Subcutaneous abdominal adipose tissue (tissue), 5 donors: Measurements from ENCODE around the gene PGAM2.

Experiments
- H3K27ac ChIP-seq: one replicate; pipeline ENCODE4 v1.7.0; 2013; ENCODE audit warnings: low read depth, mild to moderate bottlenecking, inconsistent platforms, low read length, moderate library complexity
- H3K27me3 ChIP-seq, 5 donors: one replicate each; pipeline ENCODE4 v1.7.0; 2013; ENCODE audit warnings: low read length in 5 of 5, inconsistent platforms in 1 of 5; ENCODE audit not compliant: control insufficient read depth in 5 of 5, insufficient read depth in 4 of 5
- H3K36me3 ChIP-seq, 5 donors: one replicate each; pipeline ENCODE4 v1.7.0; 2013; ENCODE audit warnings: low read length in 5 of 5; ENCODE audit not compliant: control insufficient read depth in 5 of 5, insufficient read depth in 5 of 5
- H3K4me1 ChIP-seq, 5 donors: one replicate each; pipeline ENCODE4 v1.7.0; 2013; ENCODE audit warnings: low read length in 5 of 5, mild to moderate bottlenecking in 3 of 5, moderate library complexity in 1 of 5; ENCODE audit not compliant: control insufficient read depth in 5 of 5, insufficient read depth in 5 of 5
- H3K4me3 ChIP-seq, 5 donors: one replicate each; pipeline ENCODE4 v1.7.0; 2013; ENCODE audit warnings: low read length in 5 of 5, low read depth in 1 of 5
- H3K9ac ChIP-seq, 5 donors: one replicate each; pipeline ENCODE4 v1.7.0; 2013; ENCODE audit warnings: low read length in 5 of 5, mild to moderate bottlenecking in 4 of 5, moderate library complexity in 3 of 5
- H3K9me3 ChIP-seq, 5 donors: one replicate each; pipeline ENCODE4 v1.7.0; 2013; ENCODE audit warnings: low read length in 5 of 5; ENCODE audit not compliant: control insufficient read depth in 5 of 5
- donor health status: healthy.
- donor health status: healthy.
- donor health status: healthy.
- donor health status: healthy.
- donor health status: healthy.

The PGAM2 gene

DNA sequence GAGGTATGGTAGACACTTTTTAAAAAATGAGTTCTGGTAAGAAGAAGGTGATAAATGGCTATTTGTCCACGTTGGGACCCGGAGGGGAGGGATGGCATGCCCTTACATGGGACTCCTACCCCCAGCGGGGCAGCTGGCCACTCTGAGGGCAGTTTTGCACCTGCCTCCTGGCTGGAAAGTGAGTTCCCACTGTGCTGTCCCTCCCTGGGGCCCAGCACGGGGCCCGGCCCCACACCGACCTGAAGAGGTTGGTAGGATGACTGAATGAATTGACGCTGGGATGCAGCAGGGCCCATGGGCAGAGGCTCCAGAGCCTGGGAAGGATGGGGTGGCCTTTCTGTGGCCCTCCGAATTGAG, 38.2 kb upstream of the PGAM2 start:
- peaks cover 0 to 3% (median 0%) of the 10 kb centered on the region in 5 donors for H3K27me3 ChIP-seq
- H3K4me1 ChIP-seq: peaks cover 13 to 54% (median 37%) of the 10 kb centered on the region in 5 donors
- H3K4me3 ChIP-seq: peak overlapping the region in 1 of 5 donors; percentile 29
- peak overlapping the region in 1 of 5 donors; percentile 47 for H3K9ac ChIP-seq
- H3K36me3 ChIP-seq: peaks cover 0 to 12% (median 0%) of the 10 kb centered on the region in 5 donors
- no peaks in the 10 kb centered on the region for H3K9me3 ChIP-seq
- peak overlapping the region; percentile 61 for H3K27ac ChIP-seq

DNA sequence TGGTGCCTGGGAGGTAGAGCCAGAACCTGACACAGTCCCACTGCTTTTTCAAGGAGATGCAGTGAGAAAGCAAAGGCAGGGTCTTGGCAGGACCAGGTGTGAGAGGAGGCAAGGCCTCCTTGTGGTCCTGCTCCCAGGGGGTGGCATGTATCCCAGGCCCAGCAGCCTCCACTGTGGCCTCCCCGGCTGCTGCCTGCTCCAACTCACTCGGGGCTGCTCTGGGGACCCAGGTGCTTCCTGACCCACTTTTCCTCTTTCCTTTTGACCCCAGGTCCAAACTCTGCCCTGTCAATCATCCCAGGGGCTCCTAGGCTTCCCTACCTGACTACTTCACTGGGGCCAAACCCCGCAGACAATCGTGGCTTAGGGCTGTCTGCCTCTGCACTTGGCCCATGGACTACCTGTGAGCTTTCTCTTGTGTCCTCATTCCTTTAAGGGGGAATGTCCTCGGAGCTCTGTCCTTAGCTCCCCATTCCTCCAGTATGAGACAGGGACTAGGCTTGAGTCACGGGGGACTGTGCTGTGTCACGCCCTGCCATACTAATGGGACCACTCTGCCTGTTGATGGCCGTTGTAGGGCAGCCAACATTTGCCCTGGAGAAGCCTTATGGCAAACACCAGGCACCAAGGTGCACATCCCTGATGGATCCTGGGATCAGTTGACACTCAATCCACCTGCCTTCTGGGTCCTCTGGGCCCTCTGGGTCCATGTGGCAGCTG, 37.6 kb upstream of the PGAM2 start:
- Histone ChIP-seq H3K4me1 (peaks cover 13 to 54% (median 38%) of the 10 kb centered on the region in 5 donors), H3K27ac (peak overlapping the region; percentile 61), H3K27me3 (peaks cover 0 to 3% (median 0%) of the 10 kb centered on the region in 5 donors), H3K4me3 (no peak overlapping the region), H3K36me3 (peaks cover 0 to 7% (median 0%) of the 10 kb centered on the region in 5 donors), H3K9me3 (no peaks in the 10 kb centered on the region), H3K9ac (peak overlapping the region in 3 of 5 donors; percentile 6 to 47 (median 26))

DNA sequence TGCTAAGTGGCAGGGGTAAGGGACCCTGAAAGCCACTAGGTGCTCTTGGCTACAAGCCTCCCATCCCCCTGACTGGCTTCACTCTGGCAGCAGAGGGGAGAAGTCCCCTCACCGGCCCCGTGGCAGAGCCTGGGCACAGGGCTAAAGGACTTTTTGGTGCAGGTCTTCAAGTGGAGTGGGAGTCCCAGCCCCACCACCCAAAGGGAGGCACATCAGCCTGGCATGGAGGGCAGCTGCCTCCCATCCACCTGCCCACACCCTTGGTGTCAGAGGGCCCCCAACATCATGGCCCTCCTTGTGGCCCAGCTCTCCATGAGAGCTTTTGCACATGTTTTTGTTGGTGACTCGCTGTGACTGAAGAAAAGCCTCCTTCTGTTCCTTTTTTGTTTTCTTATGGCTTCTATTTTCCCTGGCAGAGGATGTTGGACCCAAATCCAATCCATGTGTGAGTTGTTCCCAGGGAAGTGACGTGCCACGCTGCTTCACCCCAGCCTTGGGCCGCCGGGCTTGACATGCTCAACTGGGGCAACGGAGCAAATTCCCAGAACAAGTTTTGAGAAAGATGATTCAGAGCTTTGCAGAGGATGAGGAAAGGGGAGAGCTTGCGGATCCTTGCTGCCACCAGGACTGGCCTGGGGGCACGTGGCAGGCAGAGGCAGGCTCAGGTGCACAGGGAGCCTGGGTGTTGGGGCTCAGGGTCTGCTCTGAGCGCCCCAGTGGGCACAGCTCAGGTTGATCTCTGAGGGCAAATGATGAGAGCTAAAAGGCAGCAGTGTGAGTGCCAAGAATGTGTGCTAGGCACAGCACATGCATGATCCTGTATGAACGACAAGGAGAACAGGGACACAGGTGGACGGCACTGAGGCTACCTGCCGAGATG, 36.8 kb upstream of the PGAM2 start:
- Histone ChIP-seq H3K4me3 (no peak overlapping the region), H3K27me3 (peaks cover 0 to 3% (median 0%) of the 10 kb centered on the region in 5 donors), H3K9me3 (no peaks in the 10 kb centered on the region), H3K9ac (peak overlapping the region in 3 of 5 donors; percentile 6 to 26 (median 26)), H3K36me3 (peaks cover 0 to 3% (median 0%) of the 10 kb centered on the region in 5 donors), H3K27ac (peak overlapping the region; percentile 61), H3K4me1 (peaks cover 13 to 54% (median 38%) of the 10 kb centered on the region in 5 donors)

DNA sequence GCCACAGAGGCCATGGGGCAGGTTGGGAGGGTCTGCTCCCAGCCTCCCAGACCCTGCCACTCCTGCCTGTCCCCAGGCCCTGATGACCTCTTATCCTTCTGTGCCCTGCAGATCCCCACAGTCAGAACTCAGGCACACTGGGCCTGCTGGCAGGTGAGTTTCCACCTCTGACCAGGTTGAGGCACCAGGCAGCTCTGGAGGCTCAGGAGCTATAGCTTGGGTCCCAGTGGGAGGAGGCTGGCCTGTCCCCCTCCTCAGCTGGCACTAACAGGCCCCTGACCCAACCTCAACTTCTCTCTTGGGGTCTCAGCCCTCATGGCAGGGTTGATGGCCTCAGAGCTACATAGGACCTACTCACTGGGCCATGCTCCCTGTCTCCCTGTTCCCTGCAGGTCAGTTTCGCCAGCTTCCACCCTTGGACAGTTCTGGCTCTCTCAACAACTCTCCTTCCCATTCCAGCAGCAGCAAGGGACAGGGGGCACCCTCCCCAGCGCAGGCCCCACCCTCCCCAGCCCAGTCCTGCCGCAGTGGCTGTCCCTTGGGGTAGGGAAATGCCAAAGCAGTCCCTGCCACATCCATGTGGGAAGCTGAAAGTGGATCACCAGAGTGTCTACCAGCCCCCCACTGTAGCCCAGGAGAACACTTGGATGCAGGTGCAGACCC, 36.1 kb upstream of the PGAM2 start:
- Histone ChIP-seq H3K27ac (peak overlapping the region; percentile 69), H3K36me3 (no peaks in the 10 kb centered on the region), H3K9me3 (peaks cover 0 to 2% (median 0%) of the 10 kb centered on the region in 5 donors), H3K4me3 (no peak overlapping the region), H3K4me1 (peaks cover 13 to 49% (median 35%) of the 10 kb centered on the region in 5 donors), H3K27me3 (peaks cover 0 to 3% (median 0%) of the 10 kb centered on the region in 5 donors), H3K9ac (peak overlapping the region in 1 of 5 donors; percentile 26)

DNA sequence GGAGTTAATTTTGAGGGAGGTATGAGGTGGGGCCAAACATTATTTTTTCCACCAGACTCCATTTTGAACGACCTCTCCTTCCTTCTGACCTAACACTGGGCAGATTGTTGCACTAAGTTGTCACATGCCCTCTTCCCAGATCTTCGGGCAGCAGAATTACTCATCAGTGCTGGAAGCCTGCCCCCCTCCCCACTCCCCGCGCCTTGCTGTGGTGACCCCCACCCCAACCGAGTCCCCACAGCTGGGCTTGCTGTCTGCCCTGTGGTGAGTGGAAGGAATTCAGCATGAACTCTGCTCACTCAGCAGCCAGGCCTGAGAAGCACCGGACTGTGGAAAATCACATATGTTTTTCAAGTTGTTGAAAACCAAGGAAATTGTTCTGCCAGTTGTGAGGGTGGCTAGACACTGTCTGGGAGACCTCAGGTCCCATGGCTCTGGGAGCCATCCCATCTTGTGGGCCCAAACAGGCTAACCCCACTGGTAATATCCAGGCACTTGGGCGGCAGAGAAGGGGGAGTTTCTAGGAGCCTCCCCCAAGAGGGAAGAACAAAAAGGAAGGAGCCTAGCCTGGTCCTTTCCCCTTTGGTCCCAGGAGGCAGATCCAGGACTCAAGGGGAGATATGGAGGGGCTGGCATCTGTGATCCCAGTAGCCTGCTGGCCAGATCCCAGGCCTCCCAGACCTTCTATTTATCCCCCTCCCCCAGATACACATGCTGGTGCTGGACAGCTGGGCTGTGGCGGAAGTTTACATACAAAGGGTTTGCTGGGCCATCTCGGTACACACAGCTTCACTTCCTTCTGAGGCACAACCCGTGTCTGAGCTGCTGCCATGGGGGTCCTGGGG, 35.3 kb upstream of the PGAM2 start:
- Histone ChIP-seq H3K36me3 (no peaks in the 10 kb centered on the region), H3K4me3 (no peak overlapping the region), H3K9me3 (peaks cover 0 to 3% (median 0%) of the 10 kb centered on the region in 5 donors), H3K27me3 (peaks cover 0 to 3% (median 0%) of the 10 kb centered on the region in 5 donors), H3K9ac (peak overlapping the region in 1 of 5 donors; percentile 11), H3K27ac (peak overlapping the region; percentile 69), H3K4me1 (peaks cover 9 to 44% (median 29%) of the 10 kb centered on the region in 5 donors)

DNA sequence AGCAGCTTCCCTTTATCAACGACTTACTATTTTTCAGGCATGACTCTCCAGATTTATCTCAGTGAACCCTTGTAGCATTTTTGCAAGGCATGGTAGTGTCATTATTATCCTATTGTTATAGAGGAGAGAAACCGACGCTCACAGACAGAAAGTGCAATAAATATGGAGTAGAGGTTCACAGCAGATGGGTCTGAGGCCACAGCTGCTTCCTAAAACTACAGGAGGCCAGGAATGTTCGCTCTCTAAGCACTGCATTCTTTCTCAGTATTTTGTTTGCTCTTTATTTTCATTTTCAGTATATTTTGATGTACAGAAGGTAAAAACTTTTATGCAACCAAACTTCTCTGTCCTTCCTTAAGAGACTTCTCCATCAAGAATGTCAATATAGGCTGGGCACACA, 34.3 kb upstream of the PGAM2 start:
- H3K9ac ChIP-seq: no peak overlapping the region
- H3K27me3 ChIP-seq: no peaks in the 10 kb centered on the region
- H3K4me1 ChIP-seq: peaks cover 4 to 44% (median 30%) of the 10 kb centered on the region in 5 donors
- peak overlapping the region; percentile 69 for H3K27ac ChIP-seq
- H3K4me3 ChIP-seq: no peak overlapping the region
- peaks cover 0 to 3% (median 0%) of the 10 kb centered on the region in 5 donors for H3K9me3 ChIP-seq
- H3K36me3 ChIP-seq: no peaks in the 10 kb centered on the region

DNA sequence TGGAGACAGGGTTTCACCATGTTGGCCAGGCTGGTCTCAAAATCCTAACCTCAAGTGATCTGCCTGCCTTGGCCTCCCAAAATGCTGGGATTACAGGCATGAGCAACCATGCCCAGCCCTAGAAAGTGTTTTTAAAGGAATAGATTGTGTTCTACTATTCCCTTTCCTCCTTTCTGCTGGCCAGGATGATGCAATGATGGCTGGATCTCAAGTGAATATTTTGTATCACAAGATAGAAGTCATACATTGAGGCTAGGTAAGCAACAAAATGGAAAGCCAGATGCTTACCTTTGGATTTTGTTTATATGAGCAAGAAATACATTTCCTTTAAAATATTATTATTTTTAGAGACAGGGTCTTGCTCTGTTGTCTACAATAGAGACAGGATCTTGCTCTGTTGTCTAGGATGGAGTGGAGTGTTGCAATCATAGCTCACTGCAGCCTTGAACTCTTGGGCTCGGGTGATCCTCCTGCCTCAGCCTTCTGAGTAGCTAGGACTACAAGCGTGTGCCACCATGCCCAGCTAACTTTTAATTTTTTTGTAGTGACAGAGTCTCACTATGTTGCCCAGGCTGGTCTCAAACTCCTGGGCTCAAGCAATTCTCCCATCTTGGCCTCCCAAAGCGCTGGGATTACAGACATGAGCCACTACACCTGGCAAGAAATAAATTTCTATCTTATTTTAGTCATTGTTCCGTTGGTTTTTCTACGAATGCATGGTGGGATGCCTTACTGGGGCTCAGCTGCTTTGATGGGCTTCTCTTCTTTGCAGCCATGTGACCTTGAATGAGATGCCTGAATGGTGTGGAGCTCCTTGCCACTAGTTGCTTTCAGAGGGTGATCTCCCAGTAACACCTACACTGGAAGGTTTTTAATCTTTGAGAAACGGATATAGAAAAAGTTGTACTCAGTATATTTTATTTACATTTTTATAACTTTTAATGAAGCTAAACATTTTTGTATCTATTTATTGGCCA, 33.0 kb upstream of the PGAM2 start:
- no peak overlapping the region for H3K4me3 ChIP-seq
- no peak overlapping the region for H3K9ac ChIP-seq
- H3K9me3 ChIP-seq: peaks cover 0 to 3% (median 0%) of the 10 kb centered on the region in 5 donors
- peaks cover 6 to 44% (median 31%) of the 10 kb centered on the region in 5 donors for H3K4me1 ChIP-seq
- no peak overlapping the region for H3K27ac ChIP-seq
- H3K36me3 ChIP-seq: no peaks in the 10 kb centered on the region
- no peaks in the 10 kb centered on the region for H3K27me3 ChIP-seq

DNA sequence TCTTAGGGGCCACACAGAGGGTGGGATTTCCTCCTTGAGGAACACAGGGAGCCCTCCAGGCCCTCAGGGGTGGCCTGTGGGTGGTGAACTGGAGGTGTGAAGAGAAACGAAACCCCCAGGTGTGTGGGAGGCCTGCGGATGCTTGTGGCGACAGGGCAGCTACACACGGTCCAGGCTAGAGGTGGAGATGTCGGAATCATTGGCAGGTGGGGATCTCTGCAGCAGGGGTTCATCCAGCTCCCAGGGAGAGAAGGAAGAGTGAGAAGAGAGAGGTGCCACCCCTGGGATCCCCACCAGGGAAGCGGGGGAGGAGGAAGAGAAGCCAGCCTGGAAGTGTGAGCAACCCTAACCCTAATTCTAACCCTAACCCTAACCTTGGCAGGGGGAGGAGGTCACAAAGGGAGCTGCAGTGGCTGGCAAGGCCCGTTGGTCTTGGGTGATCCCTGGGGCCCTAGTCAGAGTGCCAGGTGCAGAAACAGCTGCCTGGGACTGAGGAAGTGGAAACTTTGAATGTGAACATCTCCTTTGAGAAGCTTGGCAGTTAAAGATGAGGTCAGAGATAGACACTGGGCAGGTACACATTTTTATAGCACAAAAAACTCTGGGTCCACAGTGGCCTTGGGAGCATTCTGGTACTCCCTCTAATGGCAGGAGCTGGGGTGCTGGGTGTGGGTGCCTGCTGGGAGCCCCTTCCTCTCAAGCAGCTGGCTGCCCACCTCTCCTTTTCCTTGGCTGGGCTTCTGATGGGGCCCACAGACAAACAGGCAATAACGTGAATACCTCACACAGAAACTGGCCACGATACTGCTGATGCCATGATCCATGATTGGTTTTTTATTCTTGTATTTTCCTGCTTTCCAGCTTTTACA, 31.9 kb upstream of the PGAM2 start:
- H3K9me3 ChIP-seq: peaks cover 0 to 3% (median 0%) of the 10 kb centered on the region in 5 donors
- no peaks in the 10 kb centered on the region for H3K36me3 ChIP-seq
- H3K4me3 ChIP-seq: no peak overlapping the region
- peaks cover 3 to 35% (median 28%) of the 10 kb centered on the region in 5 donors for H3K4me1 ChIP-seq
- no peak overlapping the region for H3K9ac ChIP-seq
- no peaks in the 10 kb centered on the region for H3K27me3 ChIP-seq
- no peak overlapping the region for H3K27ac ChIP-seq
